ENCODE results near the gene SLC9A1. TPM values are rescaled to one million over a fixed set of nuclear protein-coding genes. Genes with fewer than 3 reads are reported as not detected.

SLC9A1 gene
- total and polyA plus RNA-seq, 4 donors = 5.9 to 24.5 (median 15.4) TPM

DNA sequence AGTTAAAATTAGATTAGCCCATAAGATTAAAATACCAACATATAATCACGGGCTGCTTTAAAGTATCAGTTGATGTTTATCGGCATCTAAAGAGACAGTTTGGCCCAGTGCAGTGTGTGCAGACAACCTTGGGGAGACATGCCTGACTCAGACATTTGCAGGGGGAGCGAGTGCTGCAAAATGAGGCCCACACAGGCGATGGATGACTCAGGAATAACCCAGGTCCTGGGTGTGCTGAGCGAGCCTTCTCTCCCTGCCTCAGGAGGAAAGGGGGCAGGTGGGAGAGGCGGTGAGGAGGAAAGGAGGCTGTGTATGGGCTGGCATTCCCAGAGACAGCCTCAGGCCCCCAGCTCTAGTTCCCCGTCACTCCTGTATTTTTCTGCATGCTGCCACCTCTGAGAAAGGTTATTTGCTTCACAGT is 9.0 kb downstream of the SLC9A1 start:
- peak overlapping the region; percentile 57 for H3K27ac ChIP-seq (ENCODE audit: low read depth, low read length)
- no peak for DNase-seq (ENCODE audit: low read depth in 4 of 6, low spot score in 6 of 6)
- no peaks in the 10 kb centered on the region for H3K27me3 ChIP-seq (ENCODE audit: control insufficient read depth, insufficient read depth, low read length)
- peaks cover 5% of the 10 kb centered on the region for H3K36me3 ChIP-seq (ENCODE audit: control insufficient read depth, insufficient read depth, low read length)
- no peak overlapping the region for H3K4me3 ChIP-seq (ENCODE audit: low read depth, low read length)
- WGBS (ENCODE audit: insufficient coverage) = 76% methylated on average over 6 of the region's 7 CpGs
- no peaks in the 10 kb centered on the region for H3K9me3 ChIP-seq (ENCODE audit: control insufficient read depth, insufficient read depth, low read length)
- H3K4me1 ChIP-seq (ENCODE audit: control insufficient read depth, insufficient read depth, low read length) = peaks cover 30% of the 10 kb centered on the region

DNA sequence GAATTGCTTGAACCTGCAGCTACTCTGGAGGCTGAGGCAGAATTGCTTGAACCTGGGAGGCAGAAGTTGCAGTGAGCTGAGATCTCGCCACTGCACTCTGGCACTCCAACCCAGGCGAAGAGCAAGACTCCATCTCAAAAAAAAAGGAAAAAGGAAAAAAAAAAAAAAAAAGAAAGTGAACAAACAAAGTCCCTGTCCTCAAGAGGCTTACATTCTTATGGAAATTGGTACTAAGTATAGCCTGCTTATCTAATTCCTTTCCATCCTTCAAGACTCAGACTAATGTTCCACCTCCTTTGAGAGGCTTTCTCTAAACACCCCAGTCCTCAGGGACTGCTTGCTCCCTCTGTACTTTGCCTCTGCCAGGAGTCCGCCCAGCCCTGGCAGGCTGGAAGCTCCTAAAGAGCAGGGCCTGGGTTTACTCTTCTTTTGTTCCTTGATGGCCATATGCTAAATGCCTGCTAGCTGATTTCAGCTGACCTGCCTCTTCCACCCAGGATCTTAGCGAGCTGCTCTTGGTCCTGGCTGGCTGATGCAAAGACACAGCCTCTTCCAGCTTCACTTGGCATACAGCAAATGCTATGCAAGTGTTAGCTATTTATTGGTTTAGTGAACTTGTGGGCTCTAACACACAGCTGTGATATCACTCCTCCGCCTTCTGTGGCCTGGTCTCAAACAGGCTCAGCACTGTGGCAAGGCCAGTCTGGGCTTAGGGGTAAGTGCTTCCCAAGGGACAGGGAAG is 9.8 kb downstream of the SLC9A1 start:
- peak in 1 of 6 donors; percentile 36 for DNase-seq (ENCODE audit: low read depth in 4 of 6, low spot score in 6 of 6)
- Histone ChIP-seq H3K36me3 (ENCODE audit: control insufficient read depth, insufficient read depth, low read length) (peaks cover 5% of the 10 kb centered on the region), H3K27ac (ENCODE audit: low read depth, low read length) (peak overlapping the region; percentile 57), H3K9me3 (ENCODE audit: control insufficient read depth, insufficient read depth, low read length) (no peaks in the 10 kb centered on the region), H3K4me3 (ENCODE audit: low read depth, low read length) (no peak overlapping the region), H3K27me3 (ENCODE audit: control insufficient read depth, insufficient read depth, low read length) (no peaks in the 10 kb centered on the region), H3K4me1 (ENCODE audit: control insufficient read depth, insufficient read depth, low read length) (peaks cover 28% of the 10 kb centered on the region)
- WGBS (ENCODE audit: insufficient coverage) = 93% methylated on average over 1 of the region's 5 CpGs

DNA sequence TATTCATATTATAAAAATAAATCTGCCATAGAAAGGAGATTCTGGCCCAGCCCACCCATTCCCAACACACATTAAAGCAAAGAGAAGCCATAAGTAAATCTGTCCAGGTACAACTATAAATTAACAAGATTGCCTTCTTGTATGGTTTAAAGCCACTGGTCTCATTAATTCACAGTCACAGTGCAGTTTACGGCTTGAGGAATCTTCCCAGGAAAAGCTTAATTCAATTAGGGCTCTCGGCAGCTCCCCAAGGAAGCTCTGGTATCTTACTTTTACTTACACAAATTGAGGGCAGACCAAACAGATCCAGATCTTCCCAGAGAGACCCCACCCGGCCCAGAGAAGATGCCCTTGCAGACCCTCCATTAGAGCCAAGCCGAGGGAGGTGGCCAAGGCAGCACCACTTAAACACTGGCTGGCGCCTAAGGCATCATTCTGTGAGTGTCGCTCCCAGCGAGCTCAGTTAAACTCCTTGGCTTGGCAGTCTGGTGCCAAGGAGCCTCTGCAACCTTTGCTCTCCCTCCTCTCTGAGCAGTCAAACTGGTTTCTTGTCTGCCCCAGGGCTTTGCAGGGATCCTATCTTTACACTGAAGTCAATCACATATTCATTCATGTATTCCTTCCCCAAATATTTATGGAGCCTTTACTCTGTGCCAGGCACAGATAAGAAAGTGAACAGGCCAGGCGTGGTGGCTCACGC is 10.7 kb downstream of the SLC9A1 start:
- no peak overlapping the region for H3K27ac ChIP-seq (ENCODE audit: low read depth, low read length)
- WGBS (ENCODE audit: insufficient coverage) = 58% methylated on average over 7 of the region's 9 CpGs
- no peak overlapping the region for H3K4me3 ChIP-seq (ENCODE audit: low read depth, low read length)

DNA sequence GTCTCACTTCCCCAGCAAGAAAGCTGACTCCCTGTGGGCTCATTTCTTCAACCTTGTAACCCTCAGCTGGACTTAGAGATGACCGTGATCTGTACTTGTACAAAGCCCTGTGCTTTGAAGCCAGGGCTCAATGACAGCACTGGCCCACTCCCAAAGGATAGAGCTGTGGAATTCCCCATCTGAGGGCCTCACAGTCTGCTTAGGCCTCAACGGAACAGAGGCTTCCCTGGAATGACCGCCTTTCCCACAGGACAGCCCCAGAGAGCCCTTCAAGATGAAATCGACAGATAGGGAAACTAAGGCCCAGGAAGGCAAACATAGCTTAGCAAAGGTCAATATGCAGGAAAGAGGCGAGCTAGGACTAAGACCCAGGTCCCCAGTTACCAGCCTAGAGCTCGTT is 11.5 kb downstream of the SLC9A1 start:
- Histone ChIP-seq H3K4me3 (ENCODE audit: low read depth, low read length) (no peak overlapping the region), H3K27ac (ENCODE audit: low read depth, low read length) (peak overlapping the region; percentile 10), H3K9me3 (ENCODE audit: control insufficient read depth, insufficient read depth, low read length) (no peaks in the 10 kb centered on the region), H3K36me3 (ENCODE audit: control insufficient read depth, insufficient read depth, low read length) (peaks cover 6% of the 10 kb centered on the region), H3K4me1 (ENCODE audit: control insufficient read depth, insufficient read depth, low read length) (peaks cover 24% of the 10 kb centered on the region), H3K27me3 (ENCODE audit: control insufficient read depth, insufficient read depth, low read length) (no peaks in the 10 kb centered on the region)
- DNase-seq (ENCODE audit: low read depth in 4 of 6, low spot score in 6 of 6) = no peak
- 64% methylated on average over 4 of the region's 6 CpGs for WGBS (ENCODE audit: insufficient coverage)

More for the DNA sequence above, 10.7 kb downstream of the SLC9A1 start:
- Histone ChIP-seq H3K4me1 (ENCODE audit: control insufficient read depth, insufficient read depth, low read length) (peaks cover 23% of the 10 kb centered on the region), H3K36me3 (ENCODE audit: control insufficient read depth, insufficient read depth, low read length) (peaks cover 5% of the 10 kb centered on the region), H3K27me3 (ENCODE audit: control insufficient read depth, insufficient read depth, low read length) (no peaks in the 10 kb centered on the region), H3K9me3 (ENCODE audit: control insufficient read depth, insufficient read depth, low read length) (no peaks in the 10 kb centered on the region)
- peak in 2 of 6 donors; percentile 46 to 57 for DNase-seq (ENCODE audit: low read depth in 4 of 6, low spot score in 6 of 6)

DNA sequence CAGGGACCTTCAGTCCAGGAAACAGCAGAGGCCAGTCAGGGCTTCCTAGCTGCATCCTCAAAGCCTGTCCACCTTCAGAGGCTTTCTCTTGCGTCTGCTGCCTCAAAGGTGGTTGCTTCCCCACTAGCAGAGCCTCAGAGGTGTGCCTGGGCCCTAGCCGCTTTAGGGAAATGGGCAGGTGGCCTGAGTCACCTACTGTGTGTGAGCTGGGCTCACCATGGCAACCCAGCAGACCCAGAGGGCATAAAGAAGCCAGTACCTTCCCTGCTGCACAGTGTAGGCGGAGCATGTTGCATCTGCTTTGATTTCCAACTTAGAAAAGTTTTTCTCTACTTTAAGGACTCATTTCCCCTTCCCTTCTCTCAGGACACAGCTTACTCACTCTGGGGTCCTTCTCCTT is 12.5 kb downstream of the SLC9A1 start:
- H3K4me1 ChIP-seq (ENCODE audit: control insufficient read depth, insufficient read depth, low read length) = peaks cover 34% of the 10 kb centered on the region
- H3K27ac ChIP-seq (ENCODE audit: low read depth, low read length) = no peak overlapping the region

DNA sequence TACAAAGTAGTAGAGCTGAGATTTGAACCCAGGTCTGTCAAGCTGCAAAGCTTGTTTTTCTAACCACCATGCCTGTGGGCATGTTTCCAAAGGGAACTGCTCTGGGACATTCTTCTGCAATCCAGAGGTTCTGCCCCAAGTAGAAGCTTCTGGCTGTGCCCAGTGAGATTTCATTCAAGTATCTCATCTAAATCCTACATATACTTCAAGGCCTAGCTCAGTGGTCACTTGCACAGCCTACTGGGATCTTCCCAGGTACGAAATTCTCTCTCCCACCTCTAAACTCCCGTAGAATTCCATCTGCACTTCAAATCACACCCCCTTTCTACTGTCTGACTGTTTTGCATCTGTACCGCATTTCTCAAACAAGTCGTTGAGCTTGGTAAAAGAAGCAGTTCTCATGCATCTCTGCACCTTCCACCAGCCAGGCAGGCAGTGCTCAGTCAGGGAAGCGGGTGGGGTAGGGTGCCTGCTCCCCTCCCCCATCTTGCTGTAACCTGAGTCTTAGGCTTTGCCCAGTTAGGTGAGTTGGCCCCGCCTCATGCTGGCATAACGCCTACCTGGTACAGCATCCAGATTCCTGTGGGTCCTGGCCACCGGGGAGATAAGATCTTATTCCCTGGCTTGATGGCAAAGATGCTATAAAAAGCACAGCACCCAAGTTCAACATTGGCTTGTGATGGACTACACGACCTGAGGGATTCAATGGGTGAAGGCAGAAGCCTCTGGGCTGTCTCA is 13.5 kb downstream of the SLC9A1 start:
- Histone ChIP-seq H3K4me1 (ENCODE audit: control insufficient read depth, insufficient read depth, low read length) (peaks cover 44% of the 10 kb centered on the region), H3K27ac (ENCODE audit: low read depth, low read length) (no peak overlapping the region), H3K27me3 (ENCODE audit: control insufficient read depth, insufficient read depth, low read length) (no peaks in the 10 kb centered on the region), H3K36me3 (ENCODE audit: control insufficient read depth, insufficient read depth, low read length) (peaks cover 12% of the 10 kb centered on the region), H3K9me3 (ENCODE audit: control insufficient read depth, insufficient read depth, low read length) (no peaks in the 10 kb centered on the region), H3K4me3 (ENCODE audit: low read depth, low read length) (no peak overlapping the region)
- DNase-seq (ENCODE audit: low read depth in 4 of 6, low spot score in 6 of 6) = no peak
- WGBS (ENCODE audit: insufficient coverage) = 79% methylated on average over 9 of the region's 9 CpGs

More for the DNA sequence above, 12.5 kb downstream of the SLC9A1 start:
- no peak overlapping the region for H3K4me3 ChIP-seq (ENCODE audit: low read depth, low read length)
- no peaks in the 10 kb centered on the region for H3K9me3 ChIP-seq (ENCODE audit: control insufficient read depth, insufficient read depth, low read length)
- no peak for DNase-seq (ENCODE audit: low read depth in 4 of 6, low spot score in 6 of 6)
- H3K36me3 ChIP-seq (ENCODE audit: control insufficient read depth, insufficient read depth, low read length) = peaks cover 14% of the 10 kb centered on the region
- H3K27me3 ChIP-seq (ENCODE audit: control insufficient read depth, insufficient read depth, low read length) = no peaks in the 10 kb centered on the region
- 83% methylated on average over 3 of the region's 3 CpGs for WGBS (ENCODE audit: insufficient coverage)

DNA sequence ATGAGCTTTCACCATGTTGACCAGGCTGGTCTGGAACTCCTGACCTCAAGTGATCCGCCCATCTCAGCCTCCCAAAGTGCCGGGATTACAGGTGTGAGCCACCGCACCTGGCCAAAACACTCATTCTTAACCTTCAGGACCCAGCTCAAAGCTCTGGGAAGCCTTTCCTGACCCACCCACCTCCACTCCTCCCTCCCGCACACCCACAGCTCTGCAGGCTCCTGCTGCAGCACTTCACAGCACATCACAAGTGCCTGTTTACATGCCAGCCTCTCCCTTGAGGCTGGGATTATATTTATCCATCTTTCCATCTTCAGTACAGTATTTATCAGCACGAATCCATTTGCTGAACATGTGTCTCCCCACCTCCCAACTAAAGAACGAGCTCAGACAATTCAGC is 14.9 kb downstream of the SLC9A1 start:
- no peaks in the 10 kb centered on the region for H3K9me3 ChIP-seq (ENCODE audit: control insufficient read depth, insufficient read depth, low read length)
- DNase-seq (ENCODE audit: low read depth in 4 of 6, low spot score in 6 of 6) = no peak
- peaks cover 12% of the 10 kb centered on the region for H3K36me3 ChIP-seq (ENCODE audit: control insufficient read depth, insufficient read depth, low read length)
- 89% methylated on average over 6 of the region's 6 CpGs for WGBS (ENCODE audit: insufficient coverage)
- no peak overlapping the region for H3K27ac ChIP-seq (ENCODE audit: low read depth, low read length)
- H3K4me1 ChIP-seq (ENCODE audit: control insufficient read depth, insufficient read depth, low read length) = peaks cover 40% of the 10 kb centered on the region
- H3K27me3 ChIP-seq (ENCODE audit: control insufficient read depth, insufficient read depth, low read length) = no peaks in the 10 kb centered on the region
- no peak overlapping the region for H3K4me3 ChIP-seq (ENCODE audit: low read depth, low read length)

DNA sequence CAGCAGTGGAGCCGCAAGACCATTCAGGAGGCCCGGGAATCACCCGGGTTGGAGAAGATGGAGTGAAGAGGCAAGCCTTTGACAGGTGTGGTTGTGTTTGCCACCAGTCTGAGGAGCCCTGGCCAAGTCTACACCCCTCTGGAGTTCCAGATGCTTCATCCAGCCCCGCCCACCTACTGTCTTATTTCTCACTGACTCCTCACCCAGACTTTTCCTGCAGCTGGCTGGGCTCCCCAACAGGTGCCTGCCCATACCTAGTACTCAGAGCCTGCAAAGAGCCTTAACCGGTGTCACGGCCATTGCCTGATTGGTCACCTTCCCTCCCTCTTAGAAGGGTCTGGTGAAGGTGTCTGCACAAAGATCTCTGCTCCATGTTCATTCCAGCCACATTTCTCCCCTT is 16.0 kb downstream of the SLC9A1 start:
- H3K27ac ChIP-seq (ENCODE audit: low read depth, low read length) = no peak overlapping the region
- no peak overlapping the region for H3K4me3 ChIP-seq (ENCODE audit: low read depth, low read length)
- H3K27me3 ChIP-seq (ENCODE audit: control insufficient read depth, insufficient read depth, low read length) = no peaks in the 10 kb centered on the region
- DNase-seq (ENCODE audit: low read depth in 4 of 6, low spot score in 6 of 6) = no peak
- WGBS (ENCODE audit: insufficient coverage) = 83% methylated on average over 4 of the region's 6 CpGs
- H3K36me3 ChIP-seq (ENCODE audit: control insufficient read depth, insufficient read depth, low read length) = peaks cover 12% of the 10 kb centered on the region
- peaks cover 33% of the 10 kb centered on the region for H3K4me1 ChIP-seq (ENCODE audit: control insufficient read depth, insufficient read depth, low read length)
- no peaks in the 10 kb centered on the region for H3K9me3 ChIP-seq (ENCODE audit: control insufficient read depth, insufficient read depth, low read length)

DNA sequence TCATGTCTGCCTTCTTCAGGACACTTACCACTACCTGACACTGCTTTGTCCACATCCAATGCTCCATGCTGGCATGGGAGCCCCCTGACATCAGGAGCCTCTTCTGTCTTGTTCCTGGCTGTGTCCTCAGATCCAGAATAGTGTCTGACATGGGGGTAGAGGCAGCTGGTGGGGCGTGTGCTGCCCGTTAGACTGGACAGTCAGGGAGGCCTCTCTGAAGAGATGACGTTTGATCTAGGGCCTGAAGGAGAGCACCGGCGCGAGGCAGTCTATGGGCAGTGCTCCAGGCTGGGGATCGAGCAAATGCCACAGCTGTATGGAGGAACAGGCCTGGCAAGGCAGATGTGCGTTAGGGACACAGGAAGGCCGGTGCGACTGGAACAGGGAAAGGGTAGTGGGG is 16.6 kb downstream of the SLC9A1 start:
- H3K4me1 ChIP-seq (ENCODE audit: control insufficient read depth, insufficient read depth, low read length) = peaks cover 33% of the 10 kb centered on the region
- no peak overlapping the region for H3K27ac ChIP-seq (ENCODE audit: low read depth, low read length)
- DNase-seq (ENCODE audit: low read depth in 4 of 6, low spot score in 6 of 6) = no peak
- H3K9me3 ChIP-seq (ENCODE audit: control insufficient read depth, insufficient read depth, low read length) = no peaks in the 10 kb centered on the region
- peaks cover 12% of the 10 kb centered on the region for H3K36me3 ChIP-seq (ENCODE audit: control insufficient read depth, insufficient read depth, low read length)
- no peaks in the 10 kb centered on the region for H3K27me3 ChIP-seq (ENCODE audit: control insufficient read depth, insufficient read depth, low read length)
- H3K4me3 ChIP-seq (ENCODE audit: low read depth, low read length) = no peak overlapping the region
- WGBS (ENCODE audit: insufficient coverage) = 83% methylated on average over 10 of the region's 10 CpGs

Data from spinal cord (tissue), 10 donors.